Fibroblast of lung (primary cell): Measurements from ENCODE around the gene SLC26A6.

Experiments used
- EZH2 ChIP-seq: IDR thresholded peaks from 2 replicates; pipeline ENCODE4 v1.5.1; 2012; ENCODE audit warnings: low read length, control low read depth, mild to moderate bottlenecking; ENCODE audit errors: missing control alignments
- TF ChIP-seq, protein P1 (sequence below), 2 donors: IDR thresholded peaks in 1 of 2; conservative IDR thresholded peaks in 1 of 2; 1 replicate in 1 of 2; 2 replicates in 1 of 2; pipeline ENCODE4 v1.5.1; 2011 to 2012; ENCODE audit warnings: low read length in 2 of 2, control low read depth in 1 of 2, inconsistent platforms in 1 of 2, low read depth in 1 of 2, mild to moderate bottlenecking in 1 of 2

DNA sequence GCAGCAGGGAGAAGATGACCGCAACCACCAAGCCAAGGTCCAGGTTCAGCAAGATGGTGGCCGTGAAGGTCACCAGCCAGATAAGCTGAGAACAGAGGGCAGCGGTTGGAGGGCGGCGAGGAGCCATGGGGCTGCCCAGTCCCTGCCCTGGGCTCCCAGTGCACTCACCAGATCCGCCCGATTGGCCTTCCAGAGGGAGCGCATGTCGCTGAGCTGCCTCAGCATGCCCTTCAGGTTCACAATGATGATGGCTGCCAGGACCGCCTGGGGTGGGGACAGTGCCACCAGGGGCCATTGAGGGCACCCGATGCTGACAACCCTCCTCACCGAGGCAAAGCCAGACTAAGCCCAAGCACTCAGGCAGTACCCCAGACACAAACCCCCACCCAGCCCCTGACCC, 5.4 kb downstream of the SLC26A6 start:
- TF ChIP-seq, protein P1, sequence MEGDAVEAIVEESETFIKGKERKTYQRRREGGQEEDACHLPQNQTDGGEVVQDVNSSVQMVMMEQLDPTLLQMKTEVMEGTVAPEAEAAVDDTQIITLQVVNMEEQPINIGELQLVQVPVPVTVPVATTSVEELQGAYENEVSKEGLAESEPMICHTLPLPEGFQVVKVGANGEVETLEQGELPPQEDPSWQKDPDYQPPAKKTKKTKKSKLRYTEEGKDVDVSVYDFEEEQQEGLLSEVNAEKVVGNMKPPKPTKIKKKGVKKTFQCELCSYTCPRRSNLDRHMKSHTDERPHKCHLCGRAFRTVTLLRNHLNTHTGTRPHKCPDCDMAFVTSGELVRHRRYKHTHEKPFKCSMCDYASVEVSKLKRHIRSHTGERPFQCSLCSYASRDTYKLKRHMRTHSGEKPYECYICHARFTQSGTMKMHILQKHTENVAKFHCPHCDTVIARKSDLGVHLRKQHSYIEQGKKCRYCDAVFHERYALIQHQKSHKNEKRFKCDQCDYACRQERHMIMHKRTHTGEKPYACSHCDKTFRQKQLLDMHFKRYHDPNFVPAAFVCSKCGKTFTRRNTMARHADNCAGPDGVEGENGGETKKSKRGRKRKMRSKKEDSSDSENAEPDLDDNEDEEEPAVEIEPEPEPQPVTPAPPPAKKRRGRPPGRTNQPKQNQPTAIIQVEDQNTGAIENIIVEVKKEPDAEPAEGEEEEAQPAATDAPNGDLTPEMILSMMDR (conservative IDR thresholded peaks at IDR 0.05 in 1 of 2, IDR thresholded peaks at IDR 0.05 in 1 of 2; ENCODE audit: low read depth in 1 of 2, low read length in 2 of 2): no peak
- TF ChIP-seq EZH2: no peak
